Suprapubic skin (tissue), 4 donors: ENCODE measurements around the gene BMPER. TPM values are rescaled to one million over a fixed set of nuclear protein-coding genes. Genes with fewer than 3 reads are reported as not detected.

Experiments
- DNase-seq, 2 donors: peaks; one replicate each; pipeline ENCODE4 v3.0.0-alpha.2; 2019; ENCODE audit warnings: low spot score in 2 of 2
- H3K27ac ChIP-seq: fragments of 200-600 bp; sonication (generic); one replicate; pipeline ENCODE4 v1.5.1; 2019
- H3K27me3 ChIP-seq: fragments of 200-600 bp; sonication (generic); one replicate; pipeline ENCODE4 v1.5.1; 2019
- H3K36me3 ChIP-seq: fragments of 200-600 bp; sonication (generic); one replicate; pipeline ENCODE4 v1.5.1; 2019
- H3K4me1 ChIP-seq: fragments of 200-600 bp; sonication (generic); one replicate; pipeline ENCODE4 v1.5.1; 2019
- H3K4me3 ChIP-seq: fragments of 200-600 bp; sonication (generic); one replicate; pipeline ENCODE4 v1.5.1; 2019; ENCODE audit warnings: mild to moderate bottlenecking
- H3K9me3 ChIP-seq: fragments of 200-600 bp; sonication (generic); one replicate; pipeline ENCODE4 v1.5.1; 2019
- EP300 ChIP-seq: sonication (generic); formaldehyde crosslinking; IDR thresholded peaks from one replicate; pipeline ENCODE4 v1.6.1; 2017; ENCODE audit warnings: antibody characterized with exemption
- POLR2A ChIP-seq, 2 donors: fragments of 450-650 bp; IDR thresholded peaks; one replicate each; pipeline ENCODE4 v1.6.1; 2017; ENCODE audit warnings: antibody characterized with exemption in 2 of 2, mild to moderate bottlenecking in 2 of 2, moderate library complexity in 2 of 2
- POLR2AphosphoS5 ChIP-seq, 3 donors: sonication (generic); formaldehyde crosslinking; IDR thresholded peaks; one replicate each; pipeline ENCODE4 v1.6.1; 2017; ENCODE audit warnings: antibody characterized with exemption in 3 of 3
- WGBS: methylation state at CpG from one replicate; pipeline ENCODE4 v1.1.5; 2018; 5-methylcytosine and 5-hydroxymethylcytosine counted together
- total RNA-seq, 4 donors: library from RNA; depleted of rRNA; stranded (reverse); fragments of >200 nt; gene quantifications; one replicate each; pipeline ENCODE4 v1.1.0, GENCODE V29; 2016
- TF ChIP-seq, protein P1 (sequence below), 2 donors: fragments of 200-600 bp in 1 of 2; fragments of 450-650 bp in 1 of 2; sonication (generic) in 1 of 2; IDR thresholded peaks; one replicate each; pipeline ENCODE4 v1.5.1; 2016 to 2019; ENCODE audit warnings: antibody characterized with exemption in 2 of 2, mild to moderate bottlenecking in 1 of 2, moderate library complexity in 1 of 2

Gene BMPER
- total RNA-seq, 4 donors from 2014 or later, result 0.52 to 7.2 (median 1.2) TPM

GRCh38 chr7:33883671-33883965, 21.7 kb upstream of the BMPER start:
- 73% methylated on average over 1 of the region's 1 CpG for WGBS
- no peak overlapping the region for H3K27ac ChIP-seq
- H3K4me1 ChIP-seq, result no peaks in the 10 kb centered on the region
- no peak overlapping the region for H3K4me3 ChIP-seq
- TF ChIP-seq, protein P1, sequence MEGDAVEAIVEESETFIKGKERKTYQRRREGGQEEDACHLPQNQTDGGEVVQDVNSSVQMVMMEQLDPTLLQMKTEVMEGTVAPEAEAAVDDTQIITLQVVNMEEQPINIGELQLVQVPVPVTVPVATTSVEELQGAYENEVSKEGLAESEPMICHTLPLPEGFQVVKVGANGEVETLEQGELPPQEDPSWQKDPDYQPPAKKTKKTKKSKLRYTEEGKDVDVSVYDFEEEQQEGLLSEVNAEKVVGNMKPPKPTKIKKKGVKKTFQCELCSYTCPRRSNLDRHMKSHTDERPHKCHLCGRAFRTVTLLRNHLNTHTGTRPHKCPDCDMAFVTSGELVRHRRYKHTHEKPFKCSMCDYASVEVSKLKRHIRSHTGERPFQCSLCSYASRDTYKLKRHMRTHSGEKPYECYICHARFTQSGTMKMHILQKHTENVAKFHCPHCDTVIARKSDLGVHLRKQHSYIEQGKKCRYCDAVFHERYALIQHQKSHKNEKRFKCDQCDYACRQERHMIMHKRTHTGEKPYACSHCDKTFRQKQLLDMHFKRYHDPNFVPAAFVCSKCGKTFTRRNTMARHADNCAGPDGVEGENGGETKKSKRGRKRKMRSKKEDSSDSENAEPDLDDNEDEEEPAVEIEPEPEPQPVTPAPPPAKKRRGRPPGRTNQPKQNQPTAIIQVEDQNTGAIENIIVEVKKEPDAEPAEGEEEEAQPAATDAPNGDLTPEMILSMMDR (IDR thresholded peaks at IDR 0.05), result no peak
- TF ChIP-seq POLR2A (IDR thresholded peaks at IDR 0.05) (no peak), POLR2AphosphoS5 (IDR thresholded peaks at IDR 0.05) (no peak), EP300 (no peak)
- no peaks in the 10 kb centered on the region for H3K27me3 ChIP-seq
- H3K36me3 ChIP-seq, result no peaks in the 10 kb centered on the region
- no peak for DNase-seq
- H3K9me3 ChIP-seq, result no peaks in the 10 kb centered on the region

DNA sequence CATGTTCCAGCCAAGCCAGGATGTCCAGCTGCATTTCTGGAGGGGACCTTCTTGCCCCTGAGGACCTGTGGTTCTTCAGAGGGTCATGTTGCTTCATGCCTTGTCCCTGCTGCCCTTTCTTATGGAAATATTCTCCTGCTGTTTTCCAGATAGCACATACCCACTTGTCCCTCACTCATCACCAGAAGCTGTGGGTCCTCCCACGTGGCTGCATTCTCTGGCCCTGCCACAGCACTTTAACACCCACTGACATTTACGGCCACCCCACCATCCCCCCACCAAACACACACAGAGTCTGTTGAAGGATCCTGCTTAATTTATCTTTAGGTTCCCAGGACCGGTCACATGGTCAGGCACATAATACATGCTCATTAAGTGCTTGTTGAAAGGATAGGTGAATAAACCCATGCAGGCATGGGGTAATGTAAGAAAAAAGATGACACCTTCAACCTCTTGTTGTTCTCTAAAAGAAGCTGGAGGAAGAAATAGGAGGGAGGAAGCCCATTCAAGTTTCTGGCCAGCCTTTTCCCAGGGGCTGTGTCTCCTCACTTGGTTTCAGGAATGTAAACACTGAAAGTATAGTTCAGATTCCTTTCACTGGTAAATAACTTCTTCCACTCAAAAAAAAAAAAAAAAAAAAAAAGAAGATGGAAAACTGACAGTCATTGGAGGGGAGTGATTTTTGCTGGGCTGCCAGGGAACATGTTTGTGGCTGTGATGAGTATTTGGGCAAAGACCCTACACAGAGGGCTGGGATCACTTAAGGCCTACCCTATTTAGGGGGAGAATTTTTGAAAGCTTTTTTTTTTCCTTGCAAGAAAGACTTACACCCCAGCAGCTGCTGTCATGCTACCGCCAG, 19.8 kb upstream of the BMPER start:
- TF ChIP-seq EP300, result no peak
- TF ChIP-seq POLR2A (IDR thresholded peaks at IDR 0.05), result no peak
- TF ChIP-seq POLR2AphosphoS5 (IDR thresholded peaks at IDR 0.05), result no peak
- TF ChIP-seq, protein P1 (IDR thresholded peaks at IDR 0.05), result no peak
- no peak for DNase-seq
- Histone ChIP-seq H3K27me3 (no peaks in the 10 kb centered on the region), H3K9me3 (no peaks in the 10 kb centered on the region), H3K27ac (no peak overlapping the region), H3K4me3 (no peak overlapping the region), H3K36me3 (no peaks in the 10 kb centered on the region), H3K4me1 (no peaks in the 10 kb centered on the region)
- WGBS, result 77% methylated on average over 4 of the region's 4 CpGs

- H3K27ac ChIP-seq, result no peak overlapping the region
- no peaks in the 10 kb centered on the region for H3K4me1 ChIP-seq
- 98% methylated on average over 5 of the region's 5 CpGs for WGBS
- no peaks in the 10 kb centered on the region for H3K9me3 ChIP-seq
- H3K27me3 ChIP-seq, result no peaks in the 10 kb centered on the region
- no peak for TF ChIP-seq EP300
- no peak for TF ChIP-seq POLR2A (IDR thresholded peaks at IDR 0.05)
- TF ChIP-seq, protein P1 (IDR thresholded peaks at IDR 0.05), result no peak
- no peak for TF ChIP-seq POLR2AphosphoS5 (IDR thresholded peaks at IDR 0.05)
- H3K4me3 ChIP-seq, result no peak overlapping the region
- H3K36me3 ChIP-seq, result no peaks in the 10 kb centered on the region
- no peak for DNase-seq
These were observed 19.2 kb upstream of the BMPER start for GRCh38 chr7:33886149-33886623.

- Histone ChIP-seq H3K27me3 (no peaks in the 10 kb centered on the region), H3K36me3 (no peaks in the 10 kb centered on the region), H3K9me3 (no peaks in the 10 kb centered on the region), H3K4me1 (no peaks in the 10 kb centered on the region), H3K27ac (no peak overlapping the region), H3K4me3 (no peak overlapping the region)
- no peak for DNase-seq
- no peak for TF ChIP-seq EP300
- TF ChIP-seq, protein P1 (IDR thresholded peaks at IDR 0.05), result no peak
- TF ChIP-seq POLR2AphosphoS5 (IDR thresholded peaks at IDR 0.05), result no peak
- TF ChIP-seq POLR2A (IDR thresholded peaks at IDR 0.05), result no peak
- WGBS, result 69% methylated on average over 5 of the region's 5 CpGs
These were observed 17.9 kb upstream of the BMPER start for GRCh38 chr7:33887266-33887975.

- Histone ChIP-seq H3K36me3 (no peaks in the 10 kb centered on the region), H3K27me3 (no peaks in the 10 kb centered on the region), H3K9me3 (no peaks in the 10 kb centered on the region), H3K27ac (no peak overlapping the region), H3K4me3 (no peak overlapping the region), H3K4me1 (no peaks in the 10 kb centered on the region)
- 57% methylated on average over 4 of the region's 4 CpGs for WGBS
- TF ChIP-seq, protein P1 (IDR thresholded peaks at IDR 0.05), result no peak
- TF ChIP-seq POLR2AphosphoS5 (IDR thresholded peaks at IDR 0.05), result no peak
- TF ChIP-seq EP300, result no peak
- TF ChIP-seq POLR2A (IDR thresholded peaks at IDR 0.05), result no peak
- no peak for DNase-seq
These were observed 17.2 kb upstream of the BMPER start for GRCh38 chr7:33888166-33888565.
